Measurements from ENCODE around the gene CFAP126.
"Not testable (repeated sequence)": the region's sequence is repeated elsewhere in the genome, so short reads cannot be mapped to it uniquely, and the experiment has no call there.

The CFAP126 gene

GRCh38 chr1:161367684-161368400, at the start of gene CFAP126:
Gene CFAP126 (minus strand): TSS chr1:161367876. CDS start chr1:161367868, 8 bp downstream.
- peak; percentile 94 for DNase-seq (ENCODE audit: low spot score)

- DNase-seq (ENCODE audit: low spot score), result not testable (repeated sequence)
Observed at GRCh38 chr1:161413050-161413449, 45.4 kb upstream of the CFAP126 start.

GRCh38 chr1:161410636-161410970, 42.9 kb upstream of the CFAP126 start:
- DNase-seq (ENCODE audit: low spot score), result not testable (repeated sequence)

- DNase-seq (ENCODE audit: low spot score), result not testable (repeated sequence)
Observed at GRCh38 chr1:161409848-161410635, 42.4 kb upstream of the CFAP126 start.

- no peak for DNase-seq (ENCODE audit: low spot score)
Observed at GRCh38 chr1:161408429-161409052, 40.9 kb upstream of the CFAP126 start.

GRCh38 chr1:161407451-161407985, 39.8 kb upstream of the CFAP126 start:
- DNase-seq (ENCODE audit: low spot score), result no peak

GRCh38 chr1:161406551-161406950, 38.9 kb upstream of the CFAP126 start:
- not testable (repeated sequence) for DNase-seq (ENCODE audit: low spot score)

GRCh38 chr1:161404051-161404597, 36.4 kb upstream of the CFAP126 start:
- DNase-seq (ENCODE audit: low spot score), result no peak

- DNase-seq (ENCODE audit: low spot score), result no peak
Observed at GRCh38 chr1:161402446-161402845, 34.8 kb upstream of the CFAP126 start.

- DNase-seq (ENCODE audit: low spot score), result peak; percentile 99
Observed at GRCh38 chr1:161399257-161399998, 31.8 kb upstream of the CFAP126 start.

- DNase-seq (ENCODE audit: low spot score), result no peak
Observed at GRCh38 chr1:161398900-161399256, 31.2 kb upstream of the CFAP126 start.

- DNase-seq (ENCODE audit: low spot score), result not testable (repeated sequence)
Observed at GRCh38 chr1:161397038-161397437, 29.4 kb upstream of the CFAP126 start.

- DNase-seq (ENCODE audit: low spot score), result no peak
Observed at GRCh38 chr1:161393151-161393550, 25.5 kb upstream of the CFAP126 start.

GRCh38 chr1:161391611-161392010, 23.9 kb upstream of the CFAP126 start:
- no peak for DNase-seq (ENCODE audit: low spot score)

GRCh38 chr1:161391136-161391535, 23.5 kb upstream of the CFAP126 start:
- DNase-seq (ENCODE audit: low spot score), result not testable (repeated sequence)

- DNase-seq (ENCODE audit: low spot score), result no peak
Observed at GRCh38 chr1:161390559-161390858, 22.8 kb upstream of the CFAP126 start.

- peak; percentile 94 for DNase-seq (ENCODE audit: low spot score)
Observed at GRCh38 chr1:161389691-161390558, 22.2 kb upstream of the CFAP126 start.

- DNase-seq (ENCODE audit: low spot score), result not testable (repeated sequence)
Observed at GRCh38 chr1:161389158-161389557, 21.5 kb upstream of the CFAP126 start.

GRCh38 chr1:161388639-161389038, 21.0 kb upstream of the CFAP126 start:
- DNase-seq (ENCODE audit: low spot score), result peak; percentile 49

- DNase-seq (ENCODE audit: low spot score), result peak; percentile 85
Observed at GRCh38 chr1:161382214-161383019, 14.7 kb upstream of the CFAP126 start.
